LNCAP (cell line): Measurements from ENCODE around the gene INPP5A.

ENCODE experiments used
- CTCF ChIP-seq: fragments of 450-650 bp; IDR thresholded peaks from 2 replicates; pipeline ENCODE4 v1.5.1; 2017; ENCODE audit warnings: mild to moderate bottlenecking

Gene INPP5A

GRCh38 chr10:132779549-132780294 lies 242.1 kb downstream of the INPP5A start:
- TF ChIP-seq CTCF, result no peak

GRCh38 chr10:132780356-132780755 lies 242.8 kb downstream of the INPP5A start:
- no peak for TF ChIP-seq CTCF

GRCh38 chr10:132781556-132781955 lies 244.0 kb downstream of the INPP5A start:
- TF ChIP-seq CTCF, result no peak

GRCh38 chr10:132783165-132783939 lies 245.8 kb downstream of the INPP5A start:
- TF ChIP-seq CTCF, result no peak

GRCh38 chr10:132783940-132784865 lies 246.6 kb downstream of the INPP5A start:
- TF ChIP-seq CTCF, result no peak

- no peak for TF ChIP-seq CTCF
Observed at GRCh38 chr10:132784866-132785722, 247.5 kb downstream of the INPP5A start.
